GM18909 (cell line): ENCODE results near the gene PRKN.

Source experiments
- ATAC-seq: cut with Tn5 transposase; IDR thresholded peaks from one replicate; pipeline ENCODE4 v1.9.1; 2021; ENCODE audit warnings: mild to moderate bottlenecking; ENCODE audit not compliant: unreplicated experiment, poor library complexity

The PRKN gene

DNA sequence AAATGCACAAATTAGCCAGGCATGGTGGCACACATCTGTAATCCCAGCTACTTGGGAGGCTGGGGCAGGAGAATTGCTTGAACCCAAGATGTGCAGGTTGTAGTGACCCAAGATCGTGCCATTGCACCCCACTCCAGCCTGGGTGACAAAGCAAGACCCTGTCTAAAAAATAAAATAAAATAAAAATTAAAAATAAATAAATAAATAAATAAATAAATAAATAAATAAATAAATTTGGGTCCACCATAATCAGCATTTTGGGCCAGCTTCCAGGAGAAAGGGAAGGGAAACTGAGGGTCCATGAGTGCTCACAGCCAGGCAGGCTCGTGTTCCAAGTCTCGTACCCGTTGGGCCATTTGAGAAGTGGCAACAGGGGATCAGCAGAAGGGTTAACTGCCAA, 1322.1 kb downstream of the PRKN start:
- ATAC-seq, result no peak

DNA sequence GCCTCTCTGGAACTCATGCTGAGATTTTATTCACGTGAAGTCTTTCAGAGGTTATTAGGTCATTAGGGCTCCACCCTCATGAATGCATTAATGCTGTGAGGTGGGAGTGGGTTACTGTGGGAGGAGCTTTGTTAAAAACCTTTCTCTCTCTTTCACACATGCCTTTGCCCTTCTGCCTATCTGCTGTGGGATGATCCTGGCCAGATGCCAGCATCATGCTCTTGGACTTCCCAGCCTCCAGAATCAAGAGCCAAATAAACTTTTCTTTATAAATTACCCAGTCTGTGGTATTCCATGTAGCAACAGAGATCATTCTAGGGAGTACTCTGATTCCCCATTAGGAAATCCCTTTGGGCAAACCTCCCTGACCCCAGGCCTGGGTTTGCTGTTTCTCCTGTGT, 1323.8 kb downstream of the PRKN start:
- no peak for ATAC-seq

- ATAC-seq, result no peak
These were observed 1325.8 kb downstream of the PRKN start for GRCh38 chr6:161401587-161402309.

DNA sequence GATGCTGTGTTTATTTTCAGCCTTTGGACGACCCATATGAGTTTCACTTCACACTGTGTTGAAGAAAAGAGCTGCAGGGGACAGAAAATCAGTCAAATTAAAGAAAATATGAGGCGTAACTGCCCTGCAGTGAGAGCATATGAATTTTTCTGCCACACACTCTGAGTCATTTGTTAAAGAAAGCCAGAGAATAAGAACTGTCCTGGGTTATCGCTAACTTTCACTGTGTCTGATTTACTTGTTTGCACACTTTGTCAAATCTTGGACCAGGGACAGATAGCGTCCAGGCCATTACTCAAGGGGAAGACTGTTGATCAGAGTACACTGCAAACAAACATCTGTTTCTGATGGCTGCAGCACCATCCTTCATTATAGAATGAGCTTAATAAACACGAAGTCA, 1326.9 kb downstream of the PRKN start:
- no peak for ATAC-seq

DNA sequence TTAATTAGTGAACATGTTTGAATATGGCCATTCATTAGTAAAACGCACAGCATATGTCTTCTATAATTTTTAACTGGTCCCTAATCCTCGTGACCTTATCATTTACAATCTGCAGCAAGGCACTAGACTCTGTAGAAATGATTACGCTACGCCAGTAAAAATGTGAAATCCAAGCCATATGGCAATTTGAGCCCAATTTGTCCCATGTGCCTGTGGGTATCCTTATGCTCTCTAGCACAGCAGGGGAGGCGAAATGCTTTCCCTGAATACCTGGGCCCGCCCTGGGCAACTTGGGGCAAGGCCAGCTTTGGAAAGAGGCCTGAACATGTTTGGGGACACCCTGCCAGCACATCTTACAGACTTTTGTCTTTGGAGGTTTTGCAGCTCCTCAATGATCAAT, 1331.0 kb downstream of the PRKN start:
- ATAC-seq, result no peak

DNA sequence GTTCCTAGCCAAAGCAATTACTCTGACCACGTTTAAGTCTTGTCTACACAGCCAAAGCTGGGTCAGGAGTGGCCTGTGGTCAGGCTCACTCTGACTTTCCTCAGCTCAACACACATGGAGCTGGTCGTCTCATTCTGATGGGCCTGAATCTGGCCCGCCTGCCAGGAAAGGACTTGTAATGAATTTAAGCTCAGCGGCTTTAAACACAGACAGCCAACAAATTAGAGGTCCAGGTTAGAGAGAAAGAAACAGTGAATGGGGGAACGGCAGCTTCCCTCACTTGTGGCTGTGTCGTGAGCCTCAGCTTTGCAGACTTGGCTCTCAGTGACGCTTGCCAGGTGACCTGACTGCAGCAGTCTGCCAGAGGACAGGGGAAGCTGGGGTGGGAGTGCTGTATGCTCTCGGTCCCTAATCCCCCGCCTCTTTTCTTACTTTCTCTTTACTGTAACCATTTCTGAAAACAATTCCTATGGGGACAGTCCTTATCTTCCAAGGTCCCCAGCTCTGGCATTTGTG, 1331.8 kb downstream of the PRKN start:
- ATAC-seq, result no peak

DNA sequence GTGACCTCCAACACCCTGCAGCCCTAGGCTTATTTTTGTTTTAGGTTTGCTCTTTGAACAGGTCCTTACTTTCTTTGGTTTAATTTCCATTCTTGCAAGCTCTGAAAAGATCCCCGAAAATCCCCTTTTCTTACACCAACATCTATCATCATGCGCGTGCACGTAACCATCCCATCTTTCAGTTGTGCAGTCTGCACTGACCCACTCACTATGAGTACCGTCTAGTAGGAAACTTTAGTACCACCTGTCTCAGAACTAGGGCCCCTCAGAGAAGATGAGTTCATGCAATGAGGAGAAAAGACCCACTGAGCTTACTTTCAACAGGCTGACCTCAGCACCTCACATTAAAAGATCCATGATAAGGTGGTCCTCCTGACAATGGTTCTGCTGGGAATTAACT, 1333.1 kb downstream of the PRKN start:
- no peak for ATAC-seq

GRCh38 chr6:161393839-161394364, 1333.7 kb downstream of the PRKN start:
- peak; percentile 100 for ATAC-seq

DNA sequence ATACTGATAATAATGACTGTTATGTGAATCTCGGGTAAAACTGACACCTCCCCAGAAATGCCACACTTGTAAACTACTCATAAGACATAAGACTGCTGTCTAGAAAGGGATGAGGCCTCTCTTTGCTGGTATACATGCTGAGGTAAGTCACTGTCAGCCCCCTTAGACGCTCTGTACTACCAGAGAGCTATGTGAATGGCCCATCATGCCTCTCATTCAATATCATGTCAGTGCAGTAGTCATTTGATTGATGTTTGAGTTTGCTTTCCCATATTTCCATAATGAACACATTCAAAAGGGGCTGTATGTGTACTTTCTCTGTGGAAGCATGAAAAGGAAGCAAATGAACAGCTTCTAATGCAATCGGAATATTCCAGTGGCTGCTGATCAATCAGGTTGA, 1334.3 kb downstream of the PRKN start:
- no peak for ATAC-seq

GRCh38 chr6:161389756-161390155, 1337.8 kb downstream of the PRKN start:
- ATAC-seq, result no peak

DNA sequence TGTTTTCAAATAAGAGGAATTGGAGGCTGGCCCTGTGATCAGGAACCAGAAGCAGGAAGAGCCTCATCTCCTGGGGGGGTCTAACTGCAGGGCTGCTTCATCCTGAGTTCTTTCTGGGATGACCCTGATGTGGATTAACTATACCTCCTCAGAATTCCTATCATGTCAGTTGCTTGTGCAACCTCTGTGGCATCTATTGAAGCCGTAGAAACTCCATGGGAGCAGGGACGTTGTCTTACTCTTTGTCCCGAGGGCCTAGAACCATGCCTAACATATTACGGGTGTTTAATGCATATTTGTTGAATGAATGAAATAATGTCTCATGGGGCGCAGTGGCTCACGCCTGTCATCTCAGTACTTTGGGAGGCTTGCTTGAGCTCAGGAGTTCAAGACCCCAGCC, 1343.6 kb downstream of the PRKN start:
- ATAC-seq, result no peak

- no peak for ATAC-seq
These were observed 1347.6 kb downstream of the PRKN start for GRCh38 chr6:161379834-161380582.

DNA sequence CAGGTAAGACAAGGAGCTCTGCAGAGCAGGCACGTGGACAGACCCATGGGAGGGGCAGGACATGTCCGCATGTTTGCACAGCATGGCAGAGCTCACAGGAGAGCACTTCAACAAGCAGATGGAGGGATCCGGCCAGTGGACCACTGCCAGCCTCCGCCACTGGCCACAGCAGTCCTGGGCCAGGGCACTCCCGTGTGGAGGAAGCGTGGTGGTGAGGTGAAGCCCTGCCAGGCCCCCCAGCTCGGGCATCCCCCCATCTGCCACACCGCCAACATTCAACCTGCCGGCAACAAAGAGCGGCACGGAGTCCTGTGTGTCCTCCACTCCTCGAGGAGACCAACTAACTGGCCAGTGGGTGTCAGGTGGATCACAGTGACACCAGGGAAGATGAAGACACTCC, 1349.5 kb downstream of the PRKN start:
- ATAC-seq, result no peak

- ATAC-seq, result no peak
These were observed 1350.5 kb downstream of the PRKN start for GRCh38 chr6:161377116-161377515.

DNA sequence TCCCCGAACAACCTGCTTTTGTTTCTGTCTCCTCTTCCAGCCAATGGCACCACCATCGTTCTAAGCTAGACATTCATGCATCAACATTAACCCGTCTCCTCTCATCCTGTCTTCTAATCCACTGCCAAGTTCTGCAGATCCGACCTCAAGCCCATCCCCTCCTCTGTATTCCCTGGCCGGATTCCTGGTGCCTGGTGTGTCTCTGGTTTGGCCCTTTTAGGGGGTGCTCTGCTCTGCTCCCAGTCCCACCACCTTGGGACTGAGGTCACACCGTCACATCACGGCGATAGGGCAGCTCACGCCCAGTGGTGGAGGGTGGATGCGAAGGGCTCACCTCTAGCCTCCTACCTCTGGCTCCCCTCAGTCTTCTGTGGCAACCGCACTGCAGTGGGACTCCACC, 1351.2 kb downstream of the PRKN start:
- no peak for ATAC-seq

GRCh38 chr6:161374971-161375873, 1352.3 kb downstream of the PRKN start:
- no peak for ATAC-seq

DNA sequence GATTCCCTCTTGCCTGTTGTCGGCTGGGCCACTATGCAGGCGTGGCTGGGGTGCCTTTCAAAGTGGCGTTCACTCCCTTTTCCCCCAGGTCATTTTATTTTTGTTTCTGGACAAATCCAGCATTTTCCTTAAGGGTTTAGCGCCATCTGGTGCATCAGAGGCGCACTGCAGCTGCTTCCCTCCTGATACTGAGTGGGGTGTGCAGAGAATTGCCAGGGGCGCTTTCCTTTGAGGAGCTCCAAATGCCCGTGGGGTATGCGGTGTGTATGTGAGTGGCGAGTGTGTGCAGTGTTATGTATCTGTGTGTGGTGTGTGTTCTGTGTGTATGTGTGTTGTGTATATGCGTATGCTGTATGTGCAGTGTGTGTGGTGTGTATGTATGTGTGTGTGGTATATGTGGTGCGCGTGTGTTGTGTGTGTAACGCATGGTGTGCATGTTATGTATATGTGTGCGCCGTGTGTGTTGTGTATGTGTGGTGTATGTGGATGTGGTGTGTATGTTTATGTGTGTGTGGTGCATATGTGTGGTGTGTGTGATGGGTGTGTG, 1353.6 kb downstream of the PRKN start:
- ATAC-seq, result peak; percentile 48

DNA sequence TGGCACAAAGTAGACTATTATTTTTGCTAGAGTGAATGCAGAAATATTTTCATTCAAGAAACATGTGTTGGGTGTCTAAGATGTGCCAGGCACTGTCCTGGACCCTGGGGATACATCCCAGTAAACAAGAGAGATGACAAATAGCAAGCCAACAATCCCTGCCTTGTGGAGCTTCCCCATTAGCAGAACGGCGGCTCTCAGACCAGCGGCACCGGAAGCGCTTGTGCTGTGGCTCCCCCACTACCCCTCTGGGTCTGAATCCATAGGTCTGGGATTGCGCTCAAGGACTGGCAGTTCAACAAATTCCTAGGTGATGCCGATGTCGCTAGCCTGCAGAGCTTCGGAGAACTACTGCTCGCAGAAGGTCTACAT, 1355.2 kb downstream of the PRKN start:
- no peak for ATAC-seq

DNA sequence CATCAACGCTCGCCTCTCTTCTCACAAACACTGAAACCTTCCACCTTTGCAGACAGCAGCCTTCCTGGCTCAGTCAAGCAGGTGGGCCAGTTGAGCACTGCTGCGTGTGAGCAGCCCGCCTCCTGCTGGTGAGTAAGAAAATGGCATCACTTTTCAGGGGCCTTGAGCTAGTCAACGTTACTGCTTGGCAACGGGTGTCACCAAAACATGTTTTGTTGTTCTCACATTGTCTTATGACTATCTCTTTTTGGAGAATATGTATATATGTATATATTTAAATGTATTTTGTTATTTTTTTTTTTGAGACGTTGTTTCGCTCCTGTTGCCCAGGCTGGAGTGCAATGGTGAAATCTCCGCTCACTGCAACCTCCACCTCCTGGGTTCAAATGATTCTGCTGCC, 1356.7 kb downstream of the PRKN start:
- ATAC-seq, result peak; percentile 93

GRCh38 chr6:161369339-161369738, 1358.2 kb downstream of the PRKN start:
- ATAC-seq, result no peak
